ENCODE data around the gene ADAMTS4. TPM values are rescaled to one million over a fixed set of nuclear protein-coding genes. Genes with fewer than 3 reads are reported as not detected.

Gene ADAMTS4
- total RNA-seq, 2 donors from 2014 or later, result 2.2 to 3.1 TPM

- H3K36me3 Mint-ChIP-seq (ENCODE audit: low read depth), result peaks cover 48% of the 10 kb centered on the region
- H3K9me3 Mint-ChIP-seq, result no peaks in the 10 kb centered on the region
- peak within 1 kb of the TSS; percentile 99 for H3K4me3 Mint-ChIP-seq
- no peaks in the 10 kb centered on the region for H3K27me3 Mint-ChIP-seq
- peaks cover 41% of the 10 kb centered on the region for H3K4me1 Mint-ChIP-seq
- peak; percentile 86 for ATAC-seq (replicated peaks)
- peak within 1 kb of the TSS; percentile 98 for H3K27ac Mint-ChIP-seq
Observed at GRCh38 chr1:161177112-161177935, 21.5 kb downstream of the ADAMTS4 start, which contains the start of gene B4GALT3. Gene B4GALT3 (minus strand): TSS chr1:161177507. CDS start chr1:161176060, 1,447 bp downstream.

DNA sequence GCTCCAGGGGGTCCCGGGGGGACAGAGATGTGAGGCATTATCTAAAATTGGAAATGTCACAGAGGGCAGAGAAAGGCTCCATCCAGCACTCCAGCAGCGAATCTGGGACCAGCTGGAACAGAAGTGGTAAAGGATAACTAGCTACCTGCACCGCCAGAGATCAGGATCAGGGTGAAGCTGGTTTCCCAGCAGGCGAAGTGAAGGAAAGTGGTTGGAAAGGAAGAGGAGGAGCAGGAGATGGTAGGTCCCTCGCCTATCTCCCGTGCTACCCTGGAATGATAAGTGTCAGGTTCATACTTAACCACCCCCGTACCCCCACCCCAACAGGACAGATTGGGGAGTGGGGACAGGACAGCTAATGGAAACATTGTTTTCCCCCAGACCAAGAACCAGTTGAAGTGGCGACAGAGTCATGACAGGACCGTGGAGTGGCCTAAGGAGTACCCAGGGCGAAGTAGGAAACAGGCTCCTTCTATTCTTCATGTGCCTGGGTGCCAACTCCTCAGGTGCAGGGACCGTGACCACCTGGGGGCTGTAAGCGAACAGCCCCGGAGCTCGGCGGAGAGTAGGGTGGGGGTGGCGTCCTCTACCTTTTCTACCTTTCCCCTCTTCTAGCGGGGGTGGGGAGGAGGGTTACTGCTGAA is 22.3 kb downstream of the ADAMTS4 start:
- Mint-ChIP-seq H3K4me1 (peaks cover 35% of the 10 kb centered on the region), H3K9me3 (no peaks in the 10 kb centered on the region), H3K36me3 (ENCODE audit: low read depth) (peaks cover 56% of the 10 kb centered on the region), H3K4me3 (peak overlapping the region; percentile 99), H3K27me3 (no peaks in the 10 kb centered on the region), H3K27ac (peak overlapping the region; percentile 98)
- no peak for ATAC-seq (replicated peaks)

GRCh38 chr1:161175771-161176453 is 22.9 kb downstream of the ADAMTS4 start:
- no peaks in the 10 kb centered on the region for H3K9me3 Mint-ChIP-seq
- no peaks in the 10 kb centered on the region for H3K27me3 Mint-ChIP-seq
- H3K36me3 Mint-ChIP-seq (ENCODE audit: low read depth), result peaks cover 62% of the 10 kb centered on the region
- H3K4me1 Mint-ChIP-seq, result peaks cover 38% of the 10 kb centered on the region
- peak overlapping the region; percentile 99 for H3K4me3 Mint-ChIP-seq
- H3K27ac Mint-ChIP-seq, result peak overlapping the region; percentile 98
- no peak for ATAC-seq (replicated peaks)

DNA sequence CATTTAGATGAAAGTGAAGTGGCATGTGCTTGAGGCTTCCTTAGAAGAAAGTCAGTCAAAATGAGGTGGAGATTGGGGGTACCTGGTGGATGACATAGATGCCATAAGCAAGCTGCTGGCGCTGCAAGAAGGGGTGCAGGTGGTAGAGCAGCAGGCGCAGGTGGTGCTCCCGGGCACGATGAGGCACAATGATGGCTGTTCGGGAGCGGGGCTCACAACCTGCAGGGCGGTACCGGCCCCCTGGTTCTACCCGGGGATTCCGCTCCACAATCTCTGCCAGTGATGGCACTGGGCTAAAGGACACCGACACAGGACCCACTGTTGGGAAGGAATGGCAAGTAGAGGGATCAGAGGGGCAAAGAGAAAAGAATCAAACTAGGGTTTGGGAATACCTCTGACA is 23.9 kb downstream of the ADAMTS4 start:
- Mint-ChIP-seq H3K9me3 (no peaks in the 10 kb centered on the region), H3K36me3 (ENCODE audit: low read depth) (peaks cover 72% of the 10 kb centered on the region), H3K27ac (peak overlapping the region; percentile 98), H3K4me1 (peaks cover 32% of the 10 kb centered on the region), H3K4me3 (peak overlapping the region; percentile 99), H3K27me3 (no peaks in the 10 kb centered on the region)
- no peak for ATAC-seq (replicated peaks)

DNA sequence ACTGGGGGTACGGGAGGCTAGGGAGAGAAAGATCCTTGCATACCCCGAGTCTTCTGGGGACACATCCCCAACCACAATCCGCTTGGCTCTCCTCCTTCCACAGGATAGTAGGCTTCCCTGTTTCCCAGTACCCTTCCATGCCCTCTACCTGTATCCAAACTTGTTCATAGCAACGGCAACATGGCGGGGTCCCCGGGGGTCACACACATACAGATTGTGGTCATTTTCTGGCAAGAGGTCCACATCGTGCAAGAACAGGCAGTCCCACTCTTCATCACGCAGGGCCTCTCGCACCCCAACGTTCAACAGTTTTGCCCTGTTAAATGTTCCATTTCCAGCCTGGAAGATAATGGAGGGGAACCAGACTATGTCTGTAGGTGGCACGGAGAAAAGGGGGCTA is 25.1 kb downstream of the ADAMTS4 start:
- Mint-ChIP-seq H3K4me1 (peaks cover 32% of the 10 kb centered on the region), H3K36me3 (ENCODE audit: low read depth) (peaks cover 84% of the 10 kb centered on the region), H3K27ac (peak overlapping the region; percentile 69)

DNA sequence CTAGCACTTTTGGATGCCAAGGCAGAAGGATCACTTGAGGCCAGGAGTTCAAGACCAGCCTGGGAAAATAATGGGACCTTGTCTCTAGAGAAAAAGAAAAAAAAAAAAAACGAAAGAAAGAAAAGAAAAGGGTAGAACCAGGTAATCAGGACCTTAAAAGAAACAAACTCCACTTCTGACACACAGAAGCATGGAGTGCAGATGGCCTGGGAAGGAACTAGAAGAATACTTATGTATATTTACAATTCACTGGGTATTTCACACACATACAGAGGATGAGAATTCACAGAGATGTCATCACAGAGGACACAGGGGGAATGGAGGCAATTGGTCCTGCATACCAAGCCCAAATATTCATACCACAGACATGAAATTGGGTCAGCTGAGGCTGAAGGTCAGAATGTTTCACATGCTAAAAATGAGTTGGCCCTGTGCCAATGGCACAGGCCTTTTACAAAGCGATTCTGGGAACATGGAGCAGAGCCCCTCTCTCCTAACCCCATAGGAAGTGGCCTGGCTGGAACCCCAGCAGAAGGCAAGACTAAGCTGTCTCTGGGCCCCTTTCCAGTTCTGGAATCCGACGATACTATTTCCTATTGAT is 26.0 kb downstream of the ADAMTS4 start:
- Mint-ChIP-seq H3K4me3 (no peak overlapping the region), H3K9me3 (no peaks in the 10 kb centered on the region), H3K27me3 (no peaks in the 10 kb centered on the region), H3K27ac (peak overlapping the region; percentile 69), H3K4me1 (peaks cover 37% of the 10 kb centered on the region), H3K36me3 (ENCODE audit: low read depth) (peaks cover 93% of the 10 kb centered on the region)
- ATAC-seq (replicated peaks), result no peak

More for the DNA sequence above, 25.1 kb downstream of the ADAMTS4 start:
- no peaks in the 10 kb centered on the region for H3K9me3 Mint-ChIP-seq
- no peak for ATAC-seq (replicated peaks)
- no peaks in the 10 kb centered on the region for H3K27me3 Mint-ChIP-seq
- no peak overlapping the region for H3K4me3 Mint-ChIP-seq

DNA sequence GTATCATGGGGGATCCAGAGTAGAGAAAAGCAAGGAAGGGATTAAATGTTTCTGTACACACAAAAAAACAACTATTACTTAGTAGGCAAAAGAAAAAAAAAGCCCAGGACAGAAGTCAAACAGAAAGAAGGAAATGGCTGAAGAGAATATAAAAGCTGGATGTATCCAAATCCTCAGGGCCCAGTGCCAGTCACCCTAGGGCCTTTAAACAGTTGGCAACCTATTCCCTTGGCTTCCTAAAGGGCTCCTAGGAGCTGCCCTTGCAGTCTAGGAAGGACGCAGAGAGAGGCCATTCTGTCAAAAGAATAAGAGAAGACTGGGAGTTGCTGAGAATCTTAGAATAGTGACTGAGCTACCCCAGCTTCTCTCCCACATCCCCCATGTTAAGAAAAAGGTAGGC is 26.5 kb downstream of the ADAMTS4 start:
- no peak for ATAC-seq (replicated peaks)
- H3K4me1 Mint-ChIP-seq, result peaks cover 39% of the 10 kb centered on the region
- H3K9me3 Mint-ChIP-seq, result no peaks in the 10 kb centered on the region
- H3K27ac Mint-ChIP-seq, result peak overlapping the region; percentile 69
- no peaks in the 10 kb centered on the region for H3K27me3 Mint-ChIP-seq
- H3K36me3 Mint-ChIP-seq (ENCODE audit: low read depth), result peaks cover 94% of the 10 kb centered on the region
- H3K4me3 Mint-ChIP-seq, result no peak overlapping the region

GRCh38 chr1:161171696-161172095 is 27.2 kb downstream of the ADAMTS4 start:
- Mint-ChIP-seq H3K27me3 (no peaks in the 10 kb centered on the region), H3K4me3 (no peak overlapping the region), H3K36me3 (ENCODE audit: low read depth) (peaks cover 89% of the 10 kb centered on the region), H3K9me3 (no peaks in the 10 kb centered on the region), H3K4me1 (peaks cover 39% of the 10 kb centered on the region), H3K27ac (peak overlapping the region; percentile 69)
- ATAC-seq (replicated peaks), result no peak

GRCh38 chr1:161171191-161171590 is 27.7 kb downstream of the ADAMTS4 start:
- Mint-ChIP-seq H3K27me3 (no peaks in the 10 kb centered on the region), H3K27ac (peak overlapping the region; percentile 60), H3K36me3 (ENCODE audit: low read depth) (peaks cover 89% of the 10 kb centered on the region), H3K4me1 (peaks cover 35% of the 10 kb centered on the region), H3K4me3 (no peak overlapping the region), H3K9me3 (no peaks in the 10 kb centered on the region)
- ATAC-seq (replicated peaks), result no peak

GRCh38 chr1:161168906-161169305 is 29.9 kb downstream of the ADAMTS4 start:
- ATAC-seq (replicated peaks), result no peak
- Mint-ChIP-seq H3K27ac (peak overlapping the region; percentile 12), H3K27me3 (no peaks in the 10 kb centered on the region), H3K9me3 (no peaks in the 10 kb centered on the region), H3K4me1 (peaks cover 18% of the 10 kb centered on the region), H3K36me3 (ENCODE audit: low read depth) (peaks cover 87% of the 10 kb centered on the region), H3K4me3 (peak overlapping the region; percentile 92)

- no peaks in the 10 kb centered on the region for H3K27me3 Mint-ChIP-seq
- H3K27ac Mint-ChIP-seq, result peak overlapping the region; percentile 97
- H3K36me3 Mint-ChIP-seq (ENCODE audit: low read depth), result peaks cover 86% of the 10 kb centered on the region
- peak overlapping the region; percentile 92 for H3K4me3 Mint-ChIP-seq
- no peak for ATAC-seq (replicated peaks)
- H3K9me3 Mint-ChIP-seq, result no peaks in the 10 kb centered on the region
- peaks cover 18% of the 10 kb centered on the region for H3K4me1 Mint-ChIP-seq
Observed at GRCh38 chr1:161166669-161167548, 31.9 kb downstream of the ADAMTS4 start.

- Mint-ChIP-seq H3K27ac (peak within 1 kb of the TSS; percentile 97), H3K27me3 (no peaks in the 10 kb centered on the region), H3K4me1 (peaks cover 24% of the 10 kb centered on the region), H3K9me3 (no peaks in the 10 kb centered on the region), H3K4me3 (peak within 1 kb of the TSS; percentile 92), H3K36me3 (ENCODE audit: low read depth) (peaks cover 86% of the 10 kb centered on the region)
- ATAC-seq (replicated peaks), result peak; percentile 97
Observed at GRCh38 chr1:161165742-161166668, 32.8 kb downstream of the ADAMTS4 start, which contains the start of gene PPOX. Gene PPOX (plus strand): TSS chr1:161166426. CDS start chr1:161166848, 422 bp downstream.

Data from activated T-helper 17 cell treated with anti-CD3 and anti-CD28 coated beads, Interleukin-2, amount 50 U/mL, for 72 hours (primary cell).